Measurements from ENCODE around the gene DPP10. TPM values are rescaled to one million over a fixed set of nuclear protein-coding genes. Genes with fewer than 3 reads are reported as not detected.
"Not testable (repeated sequence)": the region's sequence is repeated elsewhere in the genome, so short reads cannot be mapped to it uniquely, and the experiment has no call there.

The DPP10 gene
- total and polyA plus RNA-seq, 5 experiments from 2014 or later = not detected

DNA sequence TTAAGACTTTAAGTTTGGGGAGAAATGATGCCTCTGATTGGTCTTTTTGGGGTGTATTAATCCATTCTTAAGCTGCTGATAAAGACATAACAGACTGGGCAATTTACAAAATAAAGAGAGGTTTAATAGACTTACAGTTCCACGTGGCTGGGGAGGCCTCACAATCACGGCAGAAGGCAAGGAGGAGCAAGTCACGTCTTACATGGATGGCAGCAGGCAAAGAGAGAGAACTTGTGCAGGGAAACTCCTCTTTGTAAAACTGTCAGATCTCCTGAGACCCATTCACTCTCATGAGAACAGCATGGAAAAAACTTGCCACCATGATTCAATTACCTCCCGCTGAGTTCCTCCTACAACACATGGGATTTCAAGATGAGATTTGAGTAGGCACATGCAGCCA is 80.2 kb downstream of the DPP10 start:
- H3K36me3 Mint-ChIP-seq, ATAC-seq, H3K27ac Mint-ChIP-seq, H3K4me3 Mint-ChIP-seq, POLR2A ChIA-PET, H3K4me1 Mint-ChIP-seq, DNase-seq: not testable (repeated sequence)
- peaks cover 0 to 13% (median 2%) of the 10 kb centered on the region in 5 donors for H3K27me3 Mint-ChIP-seq
- H3K9me3 Mint-ChIP-seq = peaks cover 0 to 10% (median 3%) of the 10 kb centered on the region in 9 donors

DNA sequence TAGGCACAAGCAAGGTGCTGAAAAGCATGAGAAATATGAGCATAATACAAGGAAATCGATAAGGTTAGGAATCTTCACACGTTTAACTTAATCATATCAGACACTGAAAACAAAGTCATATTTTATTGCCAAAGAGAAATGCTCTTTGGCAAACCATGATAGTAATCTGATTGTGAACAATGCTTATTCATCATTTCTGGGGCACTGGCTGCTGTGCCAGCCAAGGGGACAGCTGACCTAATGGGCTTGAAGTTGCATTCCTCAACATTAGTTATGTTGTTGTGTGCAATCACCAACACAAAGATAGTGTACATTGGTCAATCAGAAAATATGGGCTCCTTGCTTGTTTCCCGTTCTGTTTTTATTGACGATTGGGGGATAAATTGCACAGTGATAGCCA is 83.5 kb downstream of the DPP10 start:
- Mint-ChIP-seq H3K9me3 (peaks cover 0 to 10% (median 3%) of the 10 kb centered on the region in 9 donors), H3K27me3 (peaks cover 0 to 21% (median 4%) of the 10 kb centered on the region in 5 donors), H3K4me3 (no peak overlapping the region), H3K36me3 (no peaks in the 10 kb centered on the region), H3K27ac (no peak overlapping the region), H3K4me1 (no peaks in the 10 kb centered on the region)
- ATAC-seq (no peak), DNase-seq (no peak)
- POLR2A ChIA-PET = no interaction called here

DNA sequence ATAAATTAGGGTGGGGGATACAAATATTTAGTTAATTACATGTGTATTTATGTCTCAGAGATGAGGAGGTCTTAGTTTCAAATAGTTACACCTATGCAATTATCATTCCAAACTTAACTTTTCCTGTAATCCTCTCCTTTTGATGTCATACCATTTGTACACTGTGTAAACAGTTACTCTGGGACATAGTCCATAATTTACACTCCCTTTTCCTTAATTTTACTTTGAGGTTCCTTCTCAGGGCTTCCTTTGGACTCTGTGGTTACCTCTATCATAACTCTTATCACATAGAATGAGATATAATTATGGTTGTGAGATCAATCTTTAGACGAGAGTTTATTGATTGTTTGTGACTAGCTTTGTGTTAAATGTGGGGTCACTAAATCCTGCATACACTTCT is 84.4 kb downstream of the DPP10 start:
- Mint-ChIP-seq H3K4me1 (no peaks in the 10 kb centered on the region), H3K27ac (no peak overlapping the region), H3K27me3 (peaks cover 0 to 21% (median 4%) of the 10 kb centered on the region in 5 donors), H3K9me3 (peaks cover 0 to 10% (median 0%) of the 10 kb centered on the region in 9 donors), H3K4me3 (no peak overlapping the region), H3K36me3 (no peaks in the 10 kb centered on the region)
- DNase-seq (no peak), ATAC-seq (no peak)
- POLR2A ChIA-PET = no interaction called here

DNA sequence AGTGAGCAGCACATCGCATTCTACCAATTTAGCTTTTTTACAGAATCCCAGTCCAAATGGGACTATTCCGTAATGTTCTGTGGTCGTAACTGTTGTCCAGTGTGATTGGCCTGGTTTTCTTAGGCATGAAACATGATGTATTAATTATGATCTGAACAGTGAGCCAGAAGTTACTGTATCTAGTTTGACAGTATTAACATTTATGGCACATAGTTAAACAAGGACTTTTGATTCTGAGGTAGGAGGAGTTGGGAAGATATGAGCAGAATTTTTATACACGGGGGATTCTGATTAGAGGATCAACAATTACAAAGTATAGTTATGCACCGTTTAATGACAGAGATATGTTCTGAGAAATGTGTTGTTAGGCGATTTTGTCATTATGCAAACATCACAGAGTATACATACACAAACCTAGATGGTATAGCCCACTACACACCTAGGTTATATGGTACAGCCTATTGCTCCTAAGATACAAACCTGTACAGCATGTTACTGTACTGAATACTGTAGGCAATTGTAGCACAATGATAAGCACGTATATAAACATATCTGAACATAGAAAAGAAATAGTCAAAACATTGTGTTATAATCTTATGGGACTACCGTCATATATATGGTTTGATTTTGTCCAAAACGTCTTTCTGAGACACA is 85.0 kb downstream of the DPP10 start:
- no peak for ATAC-seq
- Mint-ChIP-seq H3K27ac (no peak overlapping the region), H3K4me1 (no peaks in the 10 kb centered on the region), H3K27me3 (peaks cover 0 to 20% (median 4%) of the 10 kb centered on the region in 5 donors), H3K36me3 (no peaks in the 10 kb centered on the region), H3K9me3 (peaks cover 0 to 9% (median 0%) of the 10 kb centered on the region in 9 donors), H3K4me3 (no peak overlapping the region)
- POLR2A ChIA-PET = no interaction called here
- DNase-seq = no peak

DNA sequence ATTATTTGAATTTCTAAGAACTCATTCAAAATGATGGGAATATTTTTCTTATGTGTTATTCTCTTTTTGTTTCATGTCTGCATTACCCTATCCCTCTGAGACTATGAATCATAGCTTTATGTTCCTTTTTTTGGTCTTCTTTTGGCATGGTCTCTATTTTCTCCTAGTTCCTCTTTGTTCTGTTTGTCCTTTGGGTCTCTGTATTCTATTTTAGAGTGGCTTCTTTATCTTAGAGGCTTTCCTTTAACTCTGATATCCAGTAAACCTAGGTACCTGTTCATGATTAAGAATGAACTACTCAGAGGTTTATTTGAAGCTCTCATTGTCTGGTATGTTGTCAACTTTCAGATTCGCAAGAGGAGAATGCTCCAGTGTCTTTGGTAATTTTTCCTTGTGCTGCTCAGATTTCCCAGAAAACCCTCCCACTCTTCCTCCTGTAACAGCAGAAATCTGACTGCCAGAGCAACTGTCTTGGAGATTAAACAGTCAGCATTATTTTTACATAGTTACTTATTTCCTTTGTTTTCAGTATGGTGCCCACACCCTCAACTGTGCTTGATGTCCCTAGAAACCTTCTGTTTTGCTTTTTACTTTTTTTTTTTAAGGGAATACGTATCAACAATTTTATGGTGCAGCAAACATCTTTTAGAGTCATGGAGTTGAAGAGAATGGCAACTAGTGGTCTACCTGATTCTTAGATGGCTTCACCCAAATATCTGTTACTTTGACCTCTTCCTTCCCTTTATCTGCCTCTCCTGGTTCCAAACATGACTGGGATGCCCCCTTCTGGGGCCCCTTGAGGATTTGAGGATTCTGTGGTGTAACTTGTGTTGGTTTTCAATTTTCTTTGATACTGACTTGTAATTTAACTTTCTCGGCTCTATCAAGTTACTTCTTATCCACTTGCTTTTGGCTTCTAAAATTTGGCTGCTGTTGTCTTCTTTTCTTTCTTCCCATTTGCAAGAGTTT is 92.0 kb downstream of the DPP10 start:
- Mint-ChIP-seq H3K4me3 (no peak overlapping the region), H3K36me3 (no peaks in the 10 kb centered on the region), H3K27me3 (peaks cover 3 to 35% (median 6%) of the 10 kb centered on the region in 5 donors), H3K9me3 (peaks cover 0 to 3% (median 0%) of the 10 kb centered on the region in 9 donors), H3K4me1 (no peaks in the 10 kb centered on the region), H3K27ac (no peak overlapping the region)
- POLR2A ChIA-PET = no interaction called here
- ATAC-seq (no peak), DNase-seq (no peak)

DNA sequence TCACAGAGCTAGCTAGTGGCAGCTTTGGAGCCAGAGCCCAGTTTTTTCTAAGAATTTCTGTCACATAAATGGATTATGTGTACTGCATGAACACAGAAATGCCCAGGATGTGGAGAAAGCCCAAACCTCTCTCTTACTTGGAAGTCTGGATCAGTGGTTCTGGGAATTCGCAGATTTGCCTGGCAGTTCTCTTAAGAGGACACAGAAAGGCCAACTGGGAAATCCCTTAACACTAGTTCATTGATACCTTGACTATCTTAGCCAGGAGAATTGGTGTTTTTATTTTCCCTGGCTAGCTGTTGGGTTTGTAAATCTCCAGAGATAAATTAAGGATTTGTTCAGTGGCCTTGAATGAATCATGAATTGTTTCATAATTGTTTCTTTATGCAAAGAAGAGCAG is 95.3 kb downstream of the DPP10 start:
- ATAC-seq (no peak), DNase-seq (no peak)
- H3K27me3 Mint-ChIP-seq = peaks cover 3 to 31% (median 4%) of the 10 kb centered on the region in 5 donors
- H3K9me3 Mint-ChIP-seq = no peaks in the 10 kb centered on the region
- H3K4me3 Mint-ChIP-seq = no peak overlapping the region
- H3K36me3 Mint-ChIP-seq = no peaks in the 10 kb centered on the region
- POLR2A ChIA-PET = no interaction called here
- H3K4me1 Mint-ChIP-seq = no peaks in the 10 kb centered on the region
- H3K27ac Mint-ChIP-seq = no peak overlapping the region

DNA sequence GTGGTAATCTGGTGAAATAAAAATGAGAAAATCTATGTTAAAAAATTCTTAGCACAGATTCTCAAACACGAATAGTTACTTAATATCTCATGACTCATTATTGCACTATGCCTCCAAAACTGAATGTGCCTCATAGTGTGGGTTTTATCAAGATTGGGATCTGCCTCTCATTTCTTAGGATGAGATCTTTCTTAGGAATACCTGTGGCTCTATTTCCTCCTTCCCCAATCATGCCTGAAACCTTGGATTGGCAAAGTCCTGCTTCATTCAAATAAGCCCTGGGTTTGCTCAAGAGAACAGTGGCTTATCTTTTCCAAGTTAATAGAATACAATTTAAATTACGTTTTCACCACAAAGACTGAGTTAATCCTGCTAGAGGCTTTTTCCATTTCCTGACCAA is 100.3 kb downstream of the DPP10 start:
- no peaks in the 10 kb centered on the region for H3K4me1 Mint-ChIP-seq
- no peak for DNase-seq
- ATAC-seq = no peak
- no peak overlapping the region for H3K27ac Mint-ChIP-seq
- H3K9me3 Mint-ChIP-seq = peaks cover 0 to 4% (median 0%) of the 10 kb centered on the region in 9 donors
- H3K4me3 Mint-ChIP-seq = no peak overlapping the region
- H3K27me3 Mint-ChIP-seq = peaks cover 11 to 15% (median 13%) of the 10 kb centered on the region in 5 donors
- POLR2A ChIA-PET = no interaction called here
- H3K36me3 Mint-ChIP-seq = no peaks in the 10 kb centered on the region

DNA sequence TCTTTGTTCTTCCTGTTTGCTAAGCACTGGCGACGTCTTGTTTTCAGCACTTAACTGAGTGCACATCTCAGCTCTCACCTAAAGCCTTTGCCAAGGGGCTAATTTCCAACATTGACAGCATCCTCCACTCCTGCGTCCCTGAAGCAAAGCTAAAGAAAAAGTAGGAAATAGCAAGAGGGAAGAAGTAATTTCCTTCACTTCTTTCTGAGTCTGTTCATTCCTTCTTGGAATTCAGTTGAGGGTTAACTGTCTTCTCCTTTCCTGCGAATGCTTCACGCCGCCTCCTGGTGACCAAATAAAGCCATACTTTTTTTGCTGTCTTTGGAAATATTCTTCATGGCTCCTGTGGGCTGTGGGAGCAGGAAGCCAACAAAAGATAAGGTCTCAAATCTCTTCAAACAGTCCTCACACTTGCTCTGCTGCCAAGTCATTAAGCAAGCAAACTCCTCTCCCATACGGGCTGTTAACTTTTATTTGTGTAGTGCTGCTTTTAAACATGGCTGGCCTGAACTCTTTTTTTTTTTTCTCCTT is 100.9 kb downstream of the DPP10 start:
- Mint-ChIP-seq H3K4me3 (no peak overlapping the region), H3K4me1 (no peaks in the 10 kb centered on the region), H3K9me3 (peaks cover 0 to 4% (median 0%) of the 10 kb centered on the region in 9 donors), H3K27ac (no peak overlapping the region), H3K27me3 (peaks cover 9 to 20% (median 14%) of the 10 kb centered on the region in 5 donors), H3K36me3 (no peaks in the 10 kb centered on the region)
- POLR2A ChIA-PET = no interaction called here
- ATAC-seq = no peak
- DNase-seq = no peak

DNA sequence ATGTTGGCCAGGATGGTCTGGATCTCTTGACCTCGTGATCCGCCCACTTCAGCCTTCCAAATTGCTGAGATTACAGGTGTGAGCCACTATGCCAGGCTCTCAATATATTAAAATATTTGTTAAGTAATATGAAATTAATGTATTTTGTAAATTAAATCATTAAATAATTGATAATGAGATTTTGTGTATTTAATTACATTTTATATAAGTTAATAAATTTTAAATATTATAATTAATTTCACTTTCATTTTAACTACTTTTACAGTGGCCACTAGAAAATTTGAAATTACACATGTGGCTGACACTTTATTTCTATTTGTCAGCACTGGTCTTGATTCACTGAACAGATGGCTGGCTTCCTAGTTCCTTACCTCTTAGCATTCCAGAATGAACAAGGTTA is 102.6 kb downstream of the DPP10 start:
- no peak overlapping the region for H3K4me3 Mint-ChIP-seq
- H3K4me1 Mint-ChIP-seq = no peaks in the 10 kb centered on the region
- POLR2A ChIA-PET = no interaction called here
- ATAC-seq = no peak
- H3K27me3 Mint-ChIP-seq = peaks cover 9 to 20% (median 17%) of the 10 kb centered on the region in 5 donors
- peaks cover 0 to 4% (median 0%) of the 10 kb centered on the region in 9 donors for H3K9me3 Mint-ChIP-seq
- no peak overlapping the region for H3K27ac Mint-ChIP-seq
- no peaks in the 10 kb centered on the region for H3K36me3 Mint-ChIP-seq
- DNase-seq = no peak

DNA sequence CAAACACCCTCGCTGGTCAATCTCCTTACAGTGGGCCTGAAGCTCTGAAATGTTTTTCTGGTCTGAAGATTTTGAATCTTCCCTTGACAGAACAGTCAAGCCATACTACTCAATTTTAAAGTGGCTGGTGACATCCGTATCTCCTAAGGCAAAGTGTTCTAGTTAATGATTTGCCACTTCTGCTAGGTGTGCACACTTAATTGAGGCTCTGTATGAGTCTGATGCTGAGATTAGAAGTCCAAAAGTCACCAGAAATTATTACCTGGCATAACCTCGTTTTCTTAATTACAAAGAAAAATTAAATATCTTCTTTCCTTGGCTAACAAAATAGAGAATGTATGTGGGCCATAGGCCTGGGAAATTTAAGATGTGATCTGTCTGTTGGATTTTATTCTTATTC is 104.1 kb downstream of the DPP10 start:
- POLR2A ChIA-PET = no interaction called here
- Mint-ChIP-seq H3K27ac (no peak overlapping the region), H3K4me3 (no peak overlapping the region), H3K36me3 (no peaks in the 10 kb centered on the region), H3K9me3 (peaks cover 0 to 4% (median 0%) of the 10 kb centered on the region in 9 donors), H3K4me1 (no peaks in the 10 kb centered on the region), H3K27me3 (peaks cover 9 to 19% (median 15%) of the 10 kb centered on the region in 5 donors)
- DNase-seq = no peak
- no peak for ATAC-seq

DNA sequence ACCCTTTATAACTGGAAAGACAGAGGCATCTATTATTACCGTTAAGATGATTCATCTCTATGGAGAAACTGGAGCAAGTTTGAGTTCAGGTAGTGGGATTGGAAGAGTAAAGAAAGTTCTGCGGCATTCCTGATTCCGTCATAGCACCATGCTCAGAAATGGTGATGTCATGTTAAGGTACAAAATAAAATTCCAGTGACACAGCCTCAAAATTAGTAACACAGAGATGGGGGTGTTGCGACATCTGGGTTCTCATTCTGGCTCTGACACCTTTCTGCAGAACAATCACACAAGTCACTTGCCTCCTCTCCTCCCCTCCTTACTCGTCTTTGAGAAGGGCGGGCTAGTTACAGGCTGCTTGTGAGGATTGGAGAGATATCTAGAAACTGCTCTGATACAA is 105.7 kb downstream of the DPP10 start:
- no peak overlapping the region for H3K27ac Mint-ChIP-seq
- peaks cover 10 to 24% (median 19%) of the 10 kb centered on the region in 5 donors for H3K27me3 Mint-ChIP-seq
- H3K9me3 Mint-ChIP-seq = peaks cover 0 to 4% (median 0%) of the 10 kb centered on the region in 9 donors
- H3K36me3 Mint-ChIP-seq = no peaks in the 10 kb centered on the region
- no peaks in the 10 kb centered on the region for H3K4me1 Mint-ChIP-seq
- DNase-seq (no peak), ATAC-seq (no peak)
- POLR2A ChIA-PET = no interaction called here
- H3K4me3 Mint-ChIP-seq = no peak overlapping the region

DNA sequence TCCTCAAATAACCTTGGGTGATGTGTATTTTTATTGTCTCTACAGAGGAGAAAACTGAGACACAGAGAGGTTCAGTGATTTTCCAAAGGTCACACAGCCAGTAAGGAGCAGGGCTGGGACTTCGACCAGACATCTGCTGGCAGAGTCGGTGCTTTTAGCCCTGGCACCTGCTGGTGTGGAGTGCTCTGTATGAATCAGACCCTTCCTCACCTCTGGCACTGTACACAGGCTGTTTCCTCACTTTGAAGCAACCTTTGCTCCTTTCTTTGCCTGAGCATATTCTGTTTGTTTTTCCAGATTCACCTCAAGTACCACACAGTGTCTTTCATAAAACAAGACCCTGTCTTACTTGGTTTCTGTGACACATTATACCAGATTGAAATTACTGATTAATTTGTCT is 107.9 kb downstream of the DPP10 start:
- POLR2A ChIA-PET = no interaction called here
- Mint-ChIP-seq H3K36me3 (no peaks in the 10 kb centered on the region), H3K9me3 (no peaks in the 10 kb centered on the region), H3K4me1 (no peaks in the 10 kb centered on the region), H3K27ac (no peak overlapping the region), H3K27me3 (peaks cover 9 to 28% (median 15%) of the 10 kb centered on the region in 5 donors), H3K4me3 (no peak overlapping the region)
- ATAC-seq (no peak), DNase-seq (no peak)

Measured in naive thymus-derived CD8-positive, alpha-beta T cell (primary cell).